HCT116 (cell line): Measurements from ENCODE around the gene POU3F1. TPM values are rescaled to one million over a fixed set of nuclear protein-coding genes. Genes with fewer than 3 reads are reported as not detected.

Experiments used
- ATAC-seq: fragments of 200-7000 bp; cut with Tn5 transposase; 2 replicates; pipeline ENCODE4 v1.9.1; 2020; ENCODE audit warnings: mild to moderate bottlenecking, moderate library complexity
- BruUV-seq: library from RNA; stranded (reverse); fragments of 400-500 nt; replicated peaks from 2 replicates; lab custom pipeline; 2021; lab: Mats Ljungman, UMichigan
- CTCF ChIA-PET: fragments of 300-600 bp; sonication (Branson Sonifier 250); formaldehyde crosslinking; loops from one replicate; lab custom pipeline; 2021; ENCODE audit warnings: antibody characterized with exemption; lab: Charles Lee
- POLR2A ChIA-PET: fragments of 300-600, 350-600 bp; sonication (Branson Sonifier 250); formaldehyde crosslinking; loops from one replicate; lab custom pipeline; 2021; ENCODE audit warnings: antibody characterized with exemption; lab: Charles Lee
- RAD21 ChIA-PET, 2 experiments: fragments of 300-600 bp; sonication (Branson Sonifier 250); formaldehyde crosslinking; loops; one replicate each; lab custom pipeline; 2023; ENCODE audit warnings: low total read pairs in 2 of 2; ENCODE audit not compliant: uncharacterized antibody in 2 of 2, unreplicated experiment in 2 of 2, low non-redundant PET in 1 of 2; lab: Charles Lee
- DNase-seq: peaks from one replicate; pipeline ENCODE4 v3.0.0-alpha.2; 2010; ENCODE audit warnings: low read depth, low spot score
- H2AFZ ChIP-seq: fragments of 200-600 bp; shearing (Covaris generic), sonication (generic); 2 replicates; pipeline ENCODE4 v1.6.1; 2017; ENCODE audit warnings: low read depth, mixed run types, mixed read lengths, antibody characterized with exemption, low read length; ENCODE audit not compliant: poor library complexity, severe bottlenecking
- H3K27ac ChIP-seq: 2 replicates; pipeline ENCODE4 v1.5.1; 2012; ENCODE audit warnings: low read depth, low read length
- H3K27me3 ChIP-seq: fragments of 200-600 bp; sonication (generic); 2 replicates; pipeline ENCODE4 v1.6.1; 2016; ENCODE audit warnings: mixed run types, low read length, mixed read lengths; ENCODE audit not compliant: insufficient read depth
- H3K36me3 ChIP-seq, 2 experiments: fragments of 200-500 bp in 1 of 2; fragments of 200-600 bp in 1 of 2; sonication (Bioruptor generic) in 1 of 2; sonication (generic) in 1 of 2; 2 replicates each; pipeline versions ENCODE4 v1.5.1 to v1.6.1; 2014 to 2016; ENCODE audit warnings: low read length in 2 of 2, inconsistent platforms in 1 of 2, mixed read lengths in 1 of 2, mixed run types in 1 of 2; ENCODE audit not compliant: insufficient read depth in 2 of 2, control insufficient read depth in 1 of 2
- H3K4me1 ChIP-seq, 2 experiments: fragments of 200-600 bp in 1 of 2; sonication (generic) in 1 of 2; 2 replicates each; pipeline versions ENCODE4 v1.5.1 to v1.6.1; 2012 to 2017; ENCODE audit warnings: low read length in 2 of 2, inconsistent platforms in 1 of 2, mild to moderate bottlenecking in 1 of 2, mixed read lengths in 1 of 2, mixed run types in 1 of 2, moderate library complexity in 1 of 2; ENCODE audit not compliant: insufficient read depth in 2 of 2, control insufficient read depth in 1 of 2
- H3K4me2 ChIP-seq: fragments of 200-600 bp; sonication (generic); 2 replicates; pipeline ENCODE4 v1.6.1; 2017; ENCODE audit warnings: mixed run types, low read length, mixed read lengths
- H3K4me3 ChIP-seq, 2 experiments: fragments of 200-600 bp in 1 of 2; sonication (generic) in 1 of 2; replicated peaks in 1 of 2; 2 replicates each; pipeline ENCODE4 v1.5.1; 2011 to 2016; ENCODE audit warnings: low read length in 2 of 2, control low read depth in 1 of 2, low read depth in 1 of 2, mild to moderate bottlenecking in 1 of 2, mixed read lengths in 1 of 2, mixed run types in 1 of 2
- H3K79me2 ChIP-seq: fragments of 200-600 bp; sonication (generic); 2 replicates; pipeline ENCODE4 v1.6.1; 2017; ENCODE audit warnings: mild to moderate bottlenecking, mixed run types, low read length, moderate library complexity, mixed read lengths; ENCODE audit not compliant: insufficient read depth
- H3K9ac ChIP-seq: fragments of 200-600 bp; sonication (generic); 2 replicates; pipeline ENCODE4 v1.6.1; 2016; ENCODE audit warnings: low read length, mixed read lengths
- H3K9me2 ChIP-seq: fragments of 200-600 bp; sonication (generic), shearing (Covaris generic); 2 replicates; pipeline ENCODE4 v1.6.1; 2017; ENCODE audit warnings: mixed run types, mild to moderate bottlenecking, moderate library complexity; ENCODE audit not compliant: insufficient read depth
- H3K9me3 ChIP-seq, 2 experiments: fragments of 200-500 bp in 1 of 2; fragments of 200-600 bp in 1 of 2; sonication (Bioruptor generic) in 1 of 2; sonication (generic) in 1 of 2; 2 replicates each; pipeline ENCODE4 v1.6.1; 2014 to 2017; ENCODE audit warnings: low read length in 2 of 2, mixed read lengths in 2 of 2, inconsistent platforms in 1 of 2, low read depth in 1 of 2, mild to moderate bottlenecking in 1 of 2, mixed run types in 1 of 2, moderate library complexity in 1 of 2; ENCODE audit not compliant: control insufficient read depth in 1 of 2, insufficient read depth in 1 of 2
- H4K20me1 ChIP-seq: fragments of 200-600 bp; sonication (generic), shearing (Covaris generic); 2 replicates; pipeline ENCODE4 v1.6.1; 2017; ENCODE audit warnings: mixed run types, mild to moderate bottlenecking, moderate library complexity; ENCODE audit not compliant: insufficient read depth
- CEBPB ChIP-seq: IDR thresholded peaks from 2 replicates; pipeline ENCODE4 v1.6.1; 2012; ENCODE audit warnings: low read depth
- EGR1 ChIP-seq: IDR thresholded peaks from 2 replicates; pipeline ENCODE4 v1.6.1; 2012; ENCODE audit warnings: low read depth
- FOSL1 ChIP-seq: IDR thresholded peaks from 2 replicates; pipeline ENCODE4 v1.6.1; 2012; ENCODE audit warnings: low read depth
- MAX ChIP-seq: IDR thresholded peaks from 2 replicates; pipeline ENCODE4 v1.6.1; 2012
- POLR2AphosphoS5 ChIP-seq: IDR thresholded peaks from 2 replicates; pipeline ENCODE4 v1.6.1; 2011; ENCODE audit warnings: mild to moderate bottlenecking, low read depth, low read length, moderate library complexity
- SRF ChIP-seq: IDR thresholded peaks from 2 replicates; pipeline ENCODE4 v1.6.1; 2012; ENCODE audit warnings: low read depth
- YY1 ChIP-seq: IDR thresholded peaks from 2 replicates; pipeline ENCODE4 v1.6.1; 2011; ENCODE audit warnings: low read length, low read depth, moderate library complexity, mild to moderate bottlenecking; ENCODE audit not compliant: insufficient replicate concordance; ENCODE audit errors: extremely low read depth
- intact Hi-C: fragments of 100-400 bp; cut with micrococcal nuclease; formaldehyde crosslinking; loops from 2 replicates; pipeline ENCODE4 v1.10.0; 2022
- total RNA-seq: library from RNA; stranded (reverse); gene quantifications from one replicate; pipeline ENCODE4 v1.2.1, GENCODE V29; 2021; ENCODE audit not compliant: unreplicated experiment
- TF ChIP-seq, protein P1 (sequence below): IDR thresholded peaks from 2 replicates; pipeline ENCODE4 v1.6.1; 2012; ENCODE audit warnings: low read depth

POU3F1 gene
- total RNA-seq, 1 experiment from 2014 or later: not detected

GRCh38 chr1:38045401-38046332 is 926 bp downstream of the POU3F1 start:
- ATAC-seq: no peak
- no peaks in the 10 kb centered on the region for H3K79me2 ChIP-seq
- ChIA-PET CTCF (no interaction called here), POLR2A (no interaction called here), RAD21 (no interaction called here)
- intact Hi-C loops: no loop called here
- peaks cover 0 to 10% of the 10 kb centered on the region in 2 experiments; a peak in 1 of 4 replicates for H3K4me1 ChIP-seq
- TF ChIP-seq CEBPB (no peak), POLR2AphosphoS5 (no peak), MAX (no peak), SRF (no peak), YY1 (no peak), FOSL1 (no peak), EGR1 (no peak)
- TF ChIP-seq, protein P1, sequence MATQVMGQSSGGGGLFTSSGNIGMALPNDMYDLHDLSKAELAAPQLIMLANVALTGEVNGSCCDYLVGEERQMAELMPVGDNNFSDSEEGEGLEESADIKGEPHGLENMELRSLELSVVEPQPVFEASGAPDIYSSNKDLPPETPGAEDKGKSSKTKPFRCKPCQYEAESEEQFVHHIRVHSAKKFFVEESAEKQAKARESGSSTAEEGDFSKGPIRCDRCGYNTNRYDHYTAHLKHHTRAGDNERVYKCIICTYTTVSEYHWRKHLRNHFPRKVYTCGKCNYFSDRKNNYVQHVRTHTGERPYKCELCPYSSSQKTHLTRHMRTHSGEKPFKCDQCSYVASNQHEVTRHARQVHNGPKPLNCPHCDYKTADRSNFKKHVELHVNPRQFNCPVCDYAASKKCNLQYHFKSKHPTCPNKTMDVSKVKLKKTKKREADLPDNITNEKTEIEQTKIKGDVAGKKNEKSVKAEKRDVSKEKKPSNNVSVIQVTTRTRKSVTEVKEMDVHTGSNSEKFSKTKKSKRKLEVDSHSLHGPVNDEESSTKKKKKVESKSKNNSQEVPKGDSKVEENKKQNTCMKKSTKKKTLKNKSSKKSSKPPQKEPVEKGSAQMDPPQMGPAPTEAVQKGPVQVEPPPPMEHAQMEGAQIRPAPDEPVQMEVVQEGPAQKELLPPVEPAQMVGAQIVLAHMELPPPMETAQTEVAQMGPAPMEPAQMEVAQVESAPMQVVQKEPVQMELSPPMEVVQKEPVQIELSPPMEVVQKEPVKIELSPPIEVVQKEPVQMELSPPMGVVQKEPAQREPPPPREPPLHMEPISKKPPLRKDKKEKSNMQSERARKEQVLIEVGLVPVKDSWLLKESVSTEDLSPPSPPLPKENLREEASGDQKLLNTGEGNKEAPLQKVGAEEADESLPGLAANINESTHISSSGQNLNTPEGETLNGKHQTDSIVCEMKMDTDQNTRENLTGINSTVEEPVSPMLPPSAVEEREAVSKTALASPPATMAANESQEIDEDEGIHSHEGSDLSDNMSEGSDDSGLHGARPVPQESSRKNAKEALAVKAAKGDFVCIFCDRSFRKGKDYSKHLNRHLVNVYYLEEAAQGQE: no peak
- no TSS peak for BruUV-seq
- no peaks in the 10 kb centered on the region for H3K36me3 ChIP-seq
- no peak overlapping the region for H3K4me3 ChIP-seq
- H3K27ac ChIP-seq: no peak overlapping the region
- no peak overlapping the region for H3K4me2 ChIP-seq
- no peaks in the 10 kb centered on the region for H4K20me1 ChIP-seq
- H3K9me3 ChIP-seq: no peaks in the 10 kb centered on the region
- no peak overlapping the region for H3K9ac ChIP-seq
- DNase-seq: no peak
- H2AFZ ChIP-seq: no peak overlapping the region
- H3K27me3 ChIP-seq: no peaks in the 10 kb centered on the region
- H3K9me2 ChIP-seq: no peaks in the 10 kb centered on the region
